Stimulated activated CD8-positive, alpha-beta memory T cell treated with anti-CD3 and anti-CD28 coated beads, Interleukin-15, amount 100 ng/mL, for 24 hours (primary cell): ENCODE measurements around the gene PTGR2.
A peak's percentile ranks its signal among the peaks of the same experiment; 100 is the strongest.
"Not testable (repeated sequence)": the region's sequence is repeated elsewhere in the genome, so short reads cannot be mapped to it uniquely, and the experiment has no call there.

Experiments
- DNase-seq: peaks from one replicate; pipeline ENCODE4 v3.0.0-alpha.2; 2020; ENCODE audit warnings: low read depth

Gene PTGR2

GRCh38 chr14:73851567-73852382, at the start of gene PTGR2:
Gene PTGR2, plus strand, starts transcription at chr14:73851831. Its CDS starts 7,032 bp downstream, at chr14:73858863.
- peak; percentile 58 for DNase-seq

DNA sequence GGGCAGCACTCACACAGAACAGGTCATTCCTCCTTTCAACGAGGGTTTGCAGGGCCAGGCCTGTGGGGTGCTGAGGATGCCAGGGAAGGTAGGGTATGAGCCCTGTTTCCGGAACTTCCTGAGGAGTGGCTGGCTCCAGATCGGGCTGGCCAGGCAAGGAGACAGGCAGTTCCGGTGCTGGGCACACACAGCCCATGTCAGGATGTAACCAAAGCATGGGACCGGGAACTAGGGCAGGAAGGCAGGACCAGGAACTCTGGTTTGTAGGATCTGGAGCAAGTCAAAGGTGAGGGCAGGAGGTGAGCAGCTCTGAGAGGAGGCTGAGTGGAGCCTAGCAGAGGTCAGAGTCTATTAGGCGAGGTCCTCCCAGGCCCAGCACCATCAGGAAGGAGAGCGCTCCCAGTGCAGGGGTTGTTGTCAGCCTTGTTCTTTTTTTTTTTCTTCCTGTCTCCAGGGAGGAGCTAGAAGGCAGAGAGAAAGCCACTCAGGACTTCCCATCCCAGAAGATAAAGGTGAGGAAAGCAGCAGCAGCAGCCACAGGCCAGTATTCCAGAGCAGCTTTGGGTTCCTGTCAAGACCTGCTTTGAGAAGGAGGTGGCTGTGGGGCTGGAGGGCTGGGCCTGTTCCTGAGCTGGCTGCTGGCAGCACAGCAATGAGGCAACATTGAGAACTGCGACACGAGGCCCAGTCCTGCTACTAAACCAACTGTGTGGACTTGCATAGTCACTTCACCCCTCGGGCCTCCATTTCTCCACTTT, 49.0 kb upstream of the PTGR2 start:
- DNase-seq = no peak

GRCh38 chr14:73804636-73805035, 47.0 kb upstream of the PTGR2 start:
- DNase-seq = no peak

GRCh38 chr14:73807457-73807856, 44.2 kb upstream of the PTGR2 start:
- DNase-seq = no peak

GRCh38 chr14:73809391-73809790, 42.2 kb upstream of the PTGR2 start:
- no peak for DNase-seq

- DNase-seq = no peak
Observed at GRCh38 chr14:73810478-73811163, 41.0 kb upstream of the PTGR2 start.

DNA sequence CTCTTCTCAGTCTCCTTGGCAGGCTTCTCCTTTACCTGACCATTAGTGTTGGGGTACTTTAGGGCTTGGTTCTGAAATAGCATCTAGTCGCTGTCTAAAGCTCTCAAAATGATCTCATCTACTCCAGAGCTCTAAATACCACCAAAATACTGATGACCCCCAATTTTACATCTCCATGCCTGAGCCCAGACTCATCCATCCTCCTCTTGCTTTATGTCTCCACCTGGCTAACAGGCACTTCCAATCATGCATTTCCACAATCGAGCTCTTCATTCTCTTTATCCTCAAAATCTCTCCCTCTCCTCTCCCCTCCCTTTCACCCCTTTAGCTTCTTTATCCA, 40.5 kb upstream of the PTGR2 start:
- no peak for DNase-seq

GRCh38 chr14:73814153-73814552, 37.5 kb upstream of the PTGR2 start:
- DNase-seq = no peak

DNA sequence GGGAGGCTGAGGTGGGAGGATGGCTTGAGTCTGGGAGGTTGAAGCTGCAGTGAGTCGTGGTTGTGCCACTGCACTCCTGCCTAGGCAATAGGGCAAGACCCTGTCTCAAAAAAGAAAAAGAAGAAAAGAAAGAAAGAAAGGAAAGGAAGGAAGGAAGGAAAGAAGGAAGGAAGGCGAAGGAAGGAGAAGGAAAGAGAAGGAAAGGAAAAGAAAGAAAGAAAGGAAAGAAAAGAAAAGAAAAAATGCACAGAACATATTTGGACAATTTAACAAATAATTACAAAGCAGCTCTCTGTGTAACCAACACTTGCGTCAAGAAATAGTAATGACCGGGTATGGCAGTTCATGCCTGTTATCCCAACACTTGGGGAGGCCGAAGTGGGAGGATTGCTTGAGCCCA, 35.8 kb upstream of the PTGR2 start:
- no peak for DNase-seq

DNA sequence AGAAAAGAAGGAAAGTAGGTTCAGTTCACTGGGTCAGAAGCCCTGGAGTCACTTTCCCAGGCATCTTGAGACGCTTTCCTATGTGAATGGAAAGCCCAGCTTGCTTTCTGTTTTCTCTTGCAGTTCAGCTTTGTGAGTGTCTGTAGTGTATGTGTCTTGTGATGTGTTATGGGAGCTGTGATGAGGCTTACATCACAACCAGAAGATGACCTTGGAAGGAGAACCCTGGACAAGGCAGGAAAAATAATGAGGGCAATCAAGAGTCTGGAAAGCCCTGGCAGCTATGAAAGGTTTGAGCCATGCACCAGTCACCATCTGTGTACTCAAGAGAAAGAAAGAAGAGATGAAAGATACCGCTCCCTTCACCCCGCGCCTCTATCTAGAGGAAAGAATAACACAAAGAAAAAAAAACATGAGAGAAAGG, 35.2 kb upstream of the PTGR2 start:
- no peak for DNase-seq

DNA sequence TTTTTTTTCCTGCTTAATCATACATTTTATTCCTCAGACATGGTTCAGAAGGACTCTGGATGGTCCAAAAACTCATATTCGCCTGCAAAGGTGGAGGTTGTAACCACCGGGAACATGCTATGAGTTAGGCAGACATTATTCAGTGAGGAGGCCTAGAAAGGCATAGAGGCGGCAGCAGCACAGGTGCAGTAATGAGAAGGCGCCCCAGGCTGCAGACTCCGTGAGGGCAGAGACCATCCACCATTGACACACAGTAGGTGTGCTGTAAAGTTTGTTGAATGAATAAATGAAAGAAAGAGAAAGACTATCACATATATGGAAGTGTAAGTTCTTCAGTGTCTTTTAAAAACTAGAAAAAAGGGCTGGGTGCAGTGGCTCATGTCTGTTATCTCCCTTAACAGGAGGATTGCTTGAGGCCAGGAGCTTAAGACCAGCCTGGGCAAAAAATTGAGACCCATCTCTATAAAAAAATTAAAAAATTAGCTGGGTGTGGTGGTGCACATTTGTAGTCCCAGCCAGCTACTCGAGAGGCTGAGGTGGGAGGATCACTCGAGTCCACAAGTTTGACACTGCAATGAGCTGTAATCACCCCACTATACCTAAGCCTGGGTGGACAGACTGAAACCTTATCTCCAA, 34.5 kb upstream of the PTGR2 start:
- no peak for DNase-seq

DNA sequence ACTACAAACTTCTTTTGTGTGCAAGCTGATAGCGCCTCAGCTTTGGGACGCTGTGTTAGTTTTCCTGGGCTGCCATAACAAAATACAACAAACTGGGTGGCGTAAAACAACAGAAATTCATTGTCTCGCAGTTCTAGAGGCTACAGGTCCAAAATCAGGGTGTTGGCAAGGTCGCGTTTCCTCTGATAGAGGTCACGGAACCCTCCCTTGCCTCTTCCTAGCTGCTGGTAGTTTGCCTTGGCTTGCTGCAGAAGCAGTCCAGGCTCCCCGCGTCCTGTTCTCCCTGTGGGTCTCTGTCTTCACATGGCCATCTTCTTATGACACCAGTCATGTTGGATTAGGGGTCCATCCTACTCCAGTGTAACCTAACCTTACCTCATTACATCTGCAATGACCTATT, 32.8 kb upstream of the PTGR2 start:
- DNase-seq = no peak

- DNase-seq = no peak
Observed at GRCh38 chr14:73820631-73821030, 31.0 kb upstream of the PTGR2 start.

GRCh38 chr14:73823339-73823885, 28.2 kb upstream of the PTGR2 start:
- no peak for DNase-seq

GRCh38 chr14:73824127-73824526, 27.5 kb upstream of the PTGR2 start:
- DNase-seq = no peak

DNA sequence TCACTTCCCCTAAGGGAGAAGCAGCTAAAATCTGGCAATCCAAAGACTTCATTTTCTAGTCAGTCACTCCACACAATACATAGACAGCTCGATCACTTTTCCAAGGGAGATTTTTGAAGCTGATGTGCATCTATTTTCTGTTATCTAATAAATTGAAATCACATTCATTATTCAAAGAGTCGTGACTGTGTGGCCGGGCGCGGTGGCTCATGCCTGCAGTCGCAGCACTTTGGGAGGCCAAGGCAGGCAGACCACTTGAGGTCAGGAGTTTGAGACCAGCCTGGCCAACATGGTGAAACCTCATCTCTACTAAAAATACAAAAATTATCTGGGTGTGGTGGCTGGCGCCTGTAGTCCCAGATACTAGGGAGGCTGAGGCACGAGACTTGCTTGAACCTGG, 27.1 kb upstream of the PTGR2 start:
- no peak for DNase-seq

- DNase-seq = peak; percentile 50
Observed at GRCh38 chr14:73825551-73826188, 26.0 kb upstream of the PTGR2 start.

GRCh38 chr14:73827190-73827589, 24.4 kb upstream of the PTGR2 start:
- DNase-seq = not testable (repeated sequence)

DNA sequence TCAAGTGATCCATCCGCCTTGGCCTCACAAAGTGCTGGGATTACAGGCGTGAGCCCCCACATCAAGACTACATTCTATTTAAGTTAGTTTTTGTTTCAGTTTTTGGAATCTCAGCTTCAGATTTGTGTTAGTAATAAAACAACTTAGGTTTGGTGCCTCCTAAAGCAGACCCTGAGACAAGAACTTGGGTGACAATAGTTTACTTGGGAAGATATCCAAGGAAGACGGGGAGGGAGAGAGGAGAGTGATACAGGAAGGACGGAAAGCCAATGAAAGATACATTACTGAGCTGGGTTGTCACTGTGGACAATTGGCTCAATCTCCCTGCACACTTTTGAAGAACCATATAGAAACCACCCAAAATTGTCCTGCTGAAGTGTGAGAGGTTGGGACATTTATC, 22.6 kb upstream of the PTGR2 start:
- no peak for DNase-seq

DNA sequence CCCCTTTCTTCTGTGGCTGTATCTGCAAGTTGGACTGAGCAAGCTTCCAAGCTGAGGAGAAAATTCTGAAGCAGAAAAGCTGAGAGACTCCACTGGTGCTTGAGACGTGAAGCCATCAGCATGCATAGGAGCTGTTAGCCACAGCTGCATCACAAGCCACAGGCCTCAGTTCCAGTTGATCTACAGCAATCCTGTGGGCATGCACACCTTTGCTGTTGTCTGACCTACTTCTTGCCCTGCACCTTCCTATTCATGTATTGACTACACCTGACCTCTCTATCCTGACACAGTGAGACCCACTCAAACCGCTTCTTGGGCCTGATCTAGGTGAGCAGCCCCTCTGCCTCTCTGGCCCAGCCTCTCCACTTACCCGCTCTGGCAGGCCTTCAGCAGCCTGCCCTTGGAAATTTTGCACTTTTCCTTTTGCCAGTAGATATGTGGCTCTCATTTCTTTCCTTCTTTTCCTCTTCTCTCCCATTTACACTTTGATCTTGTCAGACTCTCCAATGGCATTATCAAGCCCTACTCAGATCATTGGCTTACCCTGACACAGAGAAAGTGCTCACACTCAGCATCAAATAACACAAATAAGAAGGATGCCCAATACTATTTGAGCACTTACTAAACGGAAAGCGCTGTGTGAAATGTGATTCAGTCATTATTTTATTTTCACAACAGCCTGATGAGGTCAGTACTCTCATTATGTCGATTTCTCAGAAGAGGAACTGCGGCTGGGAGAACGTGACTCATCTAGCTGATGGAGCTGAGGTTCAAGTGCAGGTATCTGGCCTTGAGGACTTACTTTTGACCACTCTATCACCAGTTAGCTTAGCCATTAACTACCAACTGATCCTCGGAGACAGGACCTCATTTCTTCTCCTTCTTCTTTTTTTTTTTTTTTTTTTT, 21.9 kb upstream of the PTGR2 start:
- DNase-seq = no peak

DNA sequence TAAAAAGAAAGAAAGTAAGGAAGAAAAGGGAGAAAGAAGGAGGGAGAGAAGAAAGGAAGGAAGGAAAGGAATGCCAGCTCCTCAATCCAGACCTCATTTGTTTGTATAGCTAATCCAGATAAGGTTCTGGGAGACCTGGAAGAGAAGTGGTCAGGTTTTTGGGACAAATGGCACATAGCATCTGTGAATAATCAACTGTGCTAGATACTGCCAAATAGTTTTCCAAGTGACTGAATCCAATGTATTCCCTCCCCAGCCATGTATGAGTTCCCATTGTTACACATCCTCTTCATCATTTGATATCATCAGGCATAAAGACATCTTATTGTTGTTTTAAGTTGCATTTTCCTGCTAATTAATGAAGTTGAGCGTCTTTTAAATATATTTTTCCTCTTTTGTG, 18.6 kb upstream of the PTGR2 start:
- DNase-seq = no peak
